ENCODE results near the gene ACADSB.

ACADSB gene

GRCh38 chr10:123042708-123043408 lies 34.1 kb downstream of the ACADSB start:
- DNase-seq (ENCODE audit: low spot score): no peak

GRCh38 chr10:123043409-123043925 lies 34.7 kb downstream of the ACADSB start:
- DNase-seq (ENCODE audit: low spot score): peak; percentile 79

- no peak for DNase-seq (ENCODE audit: low spot score)
Observed at GRCh38 chr10:123044391-123044790, 35.6 kb downstream of the ACADSB start.

DNA sequence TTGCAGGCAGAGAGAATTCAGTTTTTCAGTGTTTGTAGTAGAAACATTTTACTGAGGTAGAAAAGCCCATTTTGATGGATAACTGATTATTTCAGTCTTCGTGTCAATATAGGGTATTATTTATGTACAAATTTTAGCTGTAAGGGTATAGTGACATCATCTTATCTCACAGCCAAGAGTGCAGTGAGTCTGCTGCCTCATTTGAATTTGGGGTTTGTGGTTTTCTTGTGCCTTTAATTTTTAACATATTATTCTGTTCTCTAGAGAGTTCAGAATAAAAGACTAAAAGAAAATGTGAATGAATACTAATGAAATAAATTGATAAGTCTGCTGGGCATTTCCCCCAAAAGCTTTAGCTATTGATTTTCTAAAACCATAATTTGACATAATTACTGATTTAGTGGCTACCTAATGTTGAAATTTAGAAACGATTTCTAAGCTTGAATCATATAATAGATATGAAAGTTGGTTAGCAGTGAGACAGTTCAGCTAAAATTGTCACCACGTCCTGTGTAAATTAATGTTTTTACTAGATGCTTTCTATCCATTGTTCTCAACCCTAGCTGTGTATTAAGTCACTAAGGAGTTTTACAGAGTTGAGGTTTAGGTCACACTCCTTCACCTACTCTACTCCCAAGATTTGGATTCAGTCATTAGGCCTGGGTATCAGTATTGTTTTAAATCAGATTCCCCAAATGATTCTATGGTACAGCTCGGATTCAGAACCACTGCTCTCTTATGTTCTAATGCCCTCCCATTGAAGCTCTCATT lies 37.3 kb downstream of the ACADSB start:
- no peak for DNase-seq (ENCODE audit: low spot score)

GRCh38 chr10:123057968-123058367 lies 49.2 kb downstream of the ACADSB start:
- DNase-seq (ENCODE audit: low spot score): no peak

DNA sequence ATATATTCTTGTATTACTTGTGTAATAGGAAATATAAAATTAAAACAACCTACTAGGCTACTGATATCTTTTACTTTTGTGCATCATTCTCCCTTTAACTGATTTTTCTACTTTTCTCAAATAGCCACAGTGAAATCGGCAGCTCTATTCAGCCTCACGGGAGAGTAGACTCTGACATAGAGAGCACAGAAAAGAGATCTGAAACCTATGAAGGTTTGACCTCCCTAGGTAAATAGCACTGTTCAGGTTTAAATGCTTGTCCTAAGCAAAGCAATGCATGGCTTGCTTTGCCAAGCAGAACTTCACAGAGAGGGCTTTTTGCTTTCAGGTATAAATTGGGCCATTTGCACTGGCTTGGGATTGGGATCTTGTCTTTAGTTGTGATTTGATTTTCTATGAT lies 53.1 kb downstream of the ACADSB start:
- DNase-seq (ENCODE audit: low spot score): no peak

DNA sequence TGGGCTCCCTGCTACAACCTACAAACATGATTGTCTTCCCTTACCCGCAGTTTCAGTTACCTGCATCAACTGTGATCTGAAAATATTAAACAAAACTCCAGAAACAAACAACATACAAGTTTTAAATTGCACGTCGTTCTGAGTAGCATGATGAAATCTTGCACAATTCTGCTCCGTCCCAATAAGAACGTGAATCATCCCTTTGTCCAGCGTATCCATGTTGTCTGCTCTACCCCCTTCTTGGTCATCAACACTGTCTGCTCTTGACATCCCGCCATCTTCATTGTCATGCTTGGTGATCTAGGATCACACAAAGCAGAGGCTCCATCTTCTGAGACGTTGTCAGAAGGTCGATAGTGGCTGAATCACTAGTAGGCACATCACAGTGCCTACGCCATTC lies 53.9 kb downstream of the ACADSB start:
- no peak for DNase-seq (ENCODE audit: low spot score)

DNA sequence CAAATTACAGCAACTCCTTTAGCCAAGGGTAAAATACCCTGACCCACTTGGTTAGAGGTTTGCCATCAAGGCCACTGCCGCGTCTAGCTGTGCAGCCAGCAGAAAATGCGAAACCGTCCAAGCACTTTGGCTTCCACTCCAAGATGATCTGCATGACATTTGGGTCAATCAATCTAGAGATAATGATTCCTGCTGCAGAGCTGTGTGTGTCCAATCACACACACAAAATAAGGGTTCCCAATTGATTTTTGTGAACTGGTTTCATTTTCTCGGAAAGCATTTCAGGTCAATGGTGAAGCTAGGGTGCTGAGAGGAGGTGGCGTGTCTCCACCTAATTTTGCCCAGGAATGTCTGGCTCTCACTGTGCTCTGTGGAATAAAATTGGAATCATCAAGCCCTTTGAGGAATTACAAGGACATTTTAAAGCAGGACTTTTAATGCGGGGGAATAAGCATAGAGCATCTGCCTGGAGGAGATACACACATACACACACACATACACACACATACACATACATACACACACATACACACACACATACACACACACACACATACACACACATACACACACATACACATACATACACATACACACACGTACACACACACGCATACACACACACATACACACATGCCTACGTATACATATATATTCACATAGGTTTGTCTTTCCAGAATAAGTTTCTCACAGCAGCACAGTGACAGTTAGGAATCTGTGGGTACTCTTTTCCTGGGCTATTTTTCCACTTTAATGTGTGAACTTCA lies 59.5 kb downstream of the ACADSB start:
- no peak for DNase-seq (ENCODE audit: low spot score)

- DNase-seq (ENCODE audit: low spot score): peak; percentile 35
Observed at GRCh38 chr10:123069246-123069986, 60.6 kb downstream of the ACADSB start.

DNA sequence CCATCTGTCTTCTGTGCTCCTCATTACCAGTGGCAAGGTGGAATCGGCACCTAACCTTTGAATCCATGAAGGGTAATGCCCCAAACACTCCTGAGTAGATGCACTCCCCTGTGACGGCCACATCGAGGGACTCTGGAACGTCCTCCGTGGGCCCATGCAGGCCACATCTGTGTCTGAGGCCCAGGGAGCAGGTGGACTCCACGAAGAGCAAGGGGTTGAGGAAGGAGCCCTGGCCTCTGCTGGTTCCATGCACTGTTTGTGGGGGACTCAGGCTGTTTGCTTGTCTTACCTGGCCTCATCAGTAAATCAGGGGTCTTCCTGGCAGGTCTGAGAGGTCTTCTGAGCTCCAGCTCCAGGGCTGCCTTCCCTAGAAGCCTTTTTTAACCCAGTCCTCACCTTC lies 64.4 kb downstream of the ACADSB start:
- DNase-seq (ENCODE audit: low spot score): no peak

- no peak for DNase-seq (ENCODE audit: low spot score)
Observed at GRCh38 chr10:123074215-123074614, 65.4 kb downstream of the ACADSB start.

- no peak for DNase-seq (ENCODE audit: low spot score)
Observed at GRCh38 chr10:123081896-123082295, 73.1 kb downstream of the ACADSB start.

DNA sequence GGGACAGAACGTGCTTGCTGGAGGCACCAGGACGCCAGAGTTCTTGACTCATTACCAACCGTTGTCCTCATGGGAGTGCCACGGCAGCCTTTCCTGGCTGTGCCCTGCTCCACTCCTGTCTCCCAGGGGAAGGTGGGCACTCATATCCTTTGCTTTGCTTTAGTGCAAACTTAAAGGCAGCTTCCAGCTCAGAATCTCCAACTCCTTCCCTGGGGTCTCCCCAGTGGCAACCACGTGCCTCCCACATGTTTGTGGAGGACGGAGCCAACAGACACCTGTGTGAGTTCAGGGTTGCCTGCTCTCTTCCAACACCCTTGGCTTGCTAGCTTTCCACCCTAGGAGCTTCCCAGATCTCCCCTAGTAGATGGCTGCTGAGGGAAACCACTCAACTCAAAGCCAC lies 75.0 kb downstream of the ACADSB start:
- DNase-seq (ENCODE audit: low spot score): no peak

DNA sequence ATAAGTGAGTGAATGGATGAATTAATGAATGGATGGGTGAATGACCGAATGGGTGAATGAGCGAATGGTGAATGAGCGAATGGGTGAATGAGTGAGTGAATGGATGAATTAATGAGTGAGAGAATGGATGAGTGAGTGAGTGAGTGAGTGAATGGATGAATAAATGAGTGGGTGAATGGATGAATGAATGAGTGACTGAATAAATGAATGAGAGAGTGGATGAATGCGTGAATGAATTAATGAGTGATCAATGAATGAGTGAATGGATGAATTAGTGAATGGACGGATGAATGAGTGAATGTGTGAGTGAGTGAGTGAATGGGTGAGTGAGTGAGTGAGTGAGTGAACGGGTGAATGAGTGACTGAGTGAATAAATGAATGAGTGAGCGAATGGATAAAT lies 77.5 kb downstream of the ACADSB start:
- DNase-seq (ENCODE audit: low spot score): no peak

GRCh38 chr10:123087348-123087747 lies 78.5 kb downstream of the ACADSB start:
- DNase-seq (ENCODE audit: low spot score): no peak

DNA sequence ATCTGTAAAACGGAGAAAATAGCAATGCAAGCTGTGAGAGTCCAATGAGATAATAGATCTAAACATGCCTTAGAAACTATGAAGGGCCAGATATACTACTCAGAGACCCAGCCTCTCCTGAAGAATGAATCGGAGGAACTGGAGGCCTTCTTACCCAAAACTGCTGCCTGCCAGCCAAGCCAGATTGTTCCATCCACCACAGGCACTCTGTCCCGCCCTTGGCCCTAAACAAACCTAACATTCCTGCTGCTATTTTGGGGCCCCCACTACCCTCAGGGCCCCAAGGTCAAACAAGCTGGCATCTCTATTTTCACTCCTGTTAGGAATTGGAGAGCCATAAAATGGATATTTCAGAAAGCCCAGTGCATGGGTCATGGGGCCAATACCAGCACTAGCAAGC lies 79.0 kb downstream of the ACADSB start:
- no peak for DNase-seq (ENCODE audit: low spot score)

- no peak for DNase-seq (ENCODE audit: low spot score)
Observed at GRCh38 chr10:123092635-123093414, 84.0 kb downstream of the ACADSB start.

GRCh38 chr10:123093489-123093888 lies 84.7 kb downstream of the ACADSB start:
- no peak for DNase-seq (ENCODE audit: low spot score)

- peak; percentile 5 for DNase-seq (ENCODE audit: low spot score)
Observed at GRCh38 chr10:123096452-123096851, 87.6 kb downstream of the ACADSB start.

DNA sequence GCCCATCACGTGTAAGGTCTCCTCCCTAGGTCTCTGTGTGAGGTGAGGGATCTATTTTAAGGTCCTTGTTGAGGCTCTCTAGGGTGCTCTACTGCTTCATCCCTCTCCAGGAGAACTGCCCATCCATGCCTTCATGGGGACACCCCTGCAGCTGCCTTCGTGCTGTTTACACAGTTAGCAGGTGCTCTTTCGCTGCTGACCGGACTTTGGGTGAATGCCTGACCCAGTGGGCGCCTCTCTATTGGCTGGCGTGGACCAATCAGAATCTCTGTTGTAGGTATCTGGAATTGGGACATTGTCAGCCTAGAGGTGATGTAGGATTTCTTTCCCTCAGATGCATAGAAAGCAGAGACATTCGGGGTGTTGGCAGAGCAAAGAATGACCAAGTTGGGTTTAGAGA lies 88.2 kb downstream of the ACADSB start:
- no peak for DNase-seq (ENCODE audit: low spot score)
